IPS-20b (cell line): Measurements from ENCODE around the gene ZNF488.

Experiments used
- H3K27ac ChIP-seq: one replicate; pipeline ENCODE4 v1.5.1; 2013; ENCODE audit warnings: low read length
- H3K27me3 ChIP-seq: 2 replicates; pipeline ENCODE4 v1.6.1; 2013; ENCODE audit warnings: mild to moderate bottlenecking, low read length, inconsistent platforms; ENCODE audit not compliant: insufficient read depth
- H3K36me3 ChIP-seq: 2 replicates; pipeline ENCODE4 v1.6.1; 2013; ENCODE audit warnings: low read depth, mild to moderate bottlenecking, inconsistent platforms, low read length, moderate library complexity; ENCODE audit not compliant: insufficient read depth
- H3K4me1 ChIP-seq: 2 replicates; pipeline ENCODE4 v1.6.1; 2013; ENCODE audit warnings: mild to moderate bottlenecking, control low read depth, inconsistent platforms, low read length, moderate library complexity; ENCODE audit not compliant: insufficient read depth
- H3K4me3 ChIP-seq: 2 replicates; pipeline ENCODE4 v1.5.1; 2013; ENCODE audit warnings: mild to moderate bottlenecking, low read length, inconsistent platforms
- H3K9ac ChIP-seq: 2 replicates; pipeline ENCODE4 v1.6.1; 2013; ENCODE audit warnings: low read depth, mild to moderate bottlenecking, inconsistent platforms, low read length, moderate library complexity
- H3K9me3 ChIP-seq: 2 replicates; pipeline ENCODE4 v1.6.1; 2013; ENCODE audit warnings: mild to moderate bottlenecking, low read depth, low read length, inconsistent platforms; ENCODE audit not compliant: insufficient read depth

The ZNF488 gene

GRCh38 chr10:47359626-47360418 lies 24.3 kb downstream of the ZNF488 start:
- no peak overlapping the region for H3K9ac ChIP-seq

DNA sequence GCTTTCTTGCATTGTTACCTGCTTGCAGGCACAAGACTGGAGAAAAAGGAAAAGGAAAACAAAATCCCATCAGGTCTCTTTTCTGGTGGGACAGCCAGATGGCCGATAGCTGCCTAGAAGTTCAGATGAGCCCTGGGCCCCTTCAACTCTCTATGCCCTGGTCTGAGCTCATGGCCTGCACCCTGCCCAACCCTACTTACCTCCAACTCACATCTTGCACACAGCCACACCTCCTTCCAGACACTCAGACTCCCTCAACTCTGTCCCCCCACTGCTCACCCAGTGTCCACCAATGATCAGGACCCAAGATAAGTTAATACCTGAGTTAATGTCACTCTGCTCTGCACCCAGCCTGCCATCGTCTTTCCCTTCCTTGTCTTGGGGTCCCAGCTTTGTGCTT lies 25.0 kb downstream of the ZNF488 start:
- Histone ChIP-seq H3K9ac (no peak overlapping the region), H3K27me3 (no peaks in the 10 kb centered on the region), H3K9me3 (no peaks in the 10 kb centered on the region), H3K27ac (no peak overlapping the region), H3K4me1 (no peaks in the 10 kb centered on the region), H3K36me3 (no peaks in the 10 kb centered on the region), H3K4me3 (no peak overlapping the region)

More at GRCh38 chr10:47359626-47360418, 24.3 kb downstream of the ZNF488 start:
- Histone ChIP-seq H3K4me1 (no peaks in the 10 kb centered on the region), H3K27me3 (no peaks in the 10 kb centered on the region), H3K27ac (no peak overlapping the region), H3K4me3 (no peak overlapping the region), H3K9me3 (no peaks in the 10 kb centered on the region), H3K36me3 (no peaks in the 10 kb centered on the region)

GRCh38 chr10:47358457-47358856 lies 25.6 kb downstream of the ZNF488 start:
- H3K9ac ChIP-seq = no peak overlapping the region
- no peak overlapping the region for H3K27ac ChIP-seq

DNA sequence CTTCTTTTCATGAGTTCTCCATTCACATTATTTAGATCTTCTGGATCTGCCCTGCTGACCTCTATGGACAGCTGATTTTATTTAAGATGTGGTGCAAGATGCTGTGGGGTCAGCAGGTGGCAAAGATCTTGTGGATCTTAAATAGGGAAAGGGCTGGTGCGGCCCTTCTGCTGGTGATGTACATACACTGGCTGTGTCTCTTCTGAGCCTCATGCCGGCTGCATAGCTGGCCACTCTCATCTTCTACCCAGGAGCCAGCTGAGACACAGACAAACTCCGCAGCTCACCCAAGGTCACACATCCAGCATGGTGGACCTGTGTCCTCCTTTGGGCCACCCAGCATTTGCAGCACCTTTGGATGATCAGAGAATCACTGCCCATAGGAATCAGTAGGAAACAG lies 26.2 kb downstream of the ZNF488 start:
- Histone ChIP-seq H3K4me1 (no peaks in the 10 kb centered on the region), H3K27me3 (no peaks in the 10 kb centered on the region), H3K9me3 (no peaks in the 10 kb centered on the region), H3K4me3 (no peak overlapping the region), H3K36me3 (no peaks in the 10 kb centered on the region), H3K9ac (no peak overlapping the region), H3K27ac (no peak overlapping the region)

More at GRCh38 chr10:47358457-47358856, 25.6 kb downstream of the ZNF488 start:
- no peaks in the 10 kb centered on the region for H3K27me3 ChIP-seq
- H3K36me3 ChIP-seq = no peaks in the 10 kb centered on the region
- H3K4me1 ChIP-seq = no peaks in the 10 kb centered on the region
- no peak overlapping the region for H3K4me3 ChIP-seq
- no peaks in the 10 kb centered on the region for H3K9me3 ChIP-seq

DNA sequence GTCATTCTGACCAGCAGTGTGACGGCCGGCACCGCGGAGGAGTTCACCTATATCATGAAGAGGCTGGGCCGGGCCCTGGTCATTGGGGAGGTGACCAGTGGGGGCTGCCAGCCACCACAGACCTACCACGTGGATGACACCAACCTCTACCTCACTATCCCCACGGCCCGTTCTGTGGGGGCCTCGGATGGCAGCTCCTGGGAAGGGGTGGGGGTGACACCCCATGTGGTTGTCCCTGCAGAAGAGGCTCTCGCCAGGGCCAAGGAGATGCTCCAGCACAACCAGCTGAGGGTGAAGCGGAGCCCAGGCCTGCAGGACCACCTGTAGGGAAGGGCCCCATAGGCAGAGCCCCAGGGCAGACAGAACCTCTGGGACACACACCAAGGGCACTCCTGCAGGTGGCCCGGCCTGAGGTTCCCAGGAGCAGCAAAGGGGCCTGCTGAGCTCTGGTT lies 26.9 kb downstream of the ZNF488 start:
- no peaks in the 10 kb centered on the region for H3K9me3 ChIP-seq
- H3K36me3 ChIP-seq = no peaks in the 10 kb centered on the region
- no peak overlapping the region for H3K27ac ChIP-seq
- no peaks in the 10 kb centered on the region for H3K27me3 ChIP-seq
- H3K4me1 ChIP-seq = no peaks in the 10 kb centered on the region
- no peak overlapping the region for H3K4me3 ChIP-seq
- no peak overlapping the region for H3K9ac ChIP-seq

- H3K27ac ChIP-seq = no peak overlapping the region
- no peak overlapping the region for H3K9ac ChIP-seq
- H3K4me1 ChIP-seq = no peaks in the 10 kb centered on the region
- no peaks in the 10 kb centered on the region for H3K27me3 ChIP-seq
- H3K4me3 ChIP-seq = no peak overlapping the region
- no peaks in the 10 kb centered on the region for H3K36me3 ChIP-seq
- H3K9me3 ChIP-seq = no peaks in the 10 kb centered on the region
Observed at GRCh38 chr10:47356708-47357107, 27.4 kb downstream of the ZNF488 start.

DNA sequence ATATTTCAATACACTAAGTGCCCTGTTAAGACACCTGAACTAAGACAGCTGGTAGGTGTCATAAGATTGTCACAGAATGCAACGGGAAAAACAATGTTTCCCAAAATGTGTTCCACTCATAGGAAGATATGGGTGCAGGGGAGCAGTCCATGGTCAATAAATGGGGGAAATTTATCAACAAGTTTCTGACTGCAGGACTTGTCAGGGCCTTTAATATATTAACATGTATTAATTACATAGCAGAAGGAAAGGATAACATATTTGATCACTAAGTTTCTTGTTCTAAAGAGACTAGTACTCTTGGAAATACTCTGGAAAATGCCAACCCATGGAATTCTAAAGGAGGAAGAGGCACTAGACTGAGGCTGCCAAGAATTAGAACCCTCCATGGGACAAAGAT lies 29.2 kb downstream of the ZNF488 start:
- H3K27me3 ChIP-seq = no peaks in the 10 kb centered on the region
- H3K9ac ChIP-seq = no peak overlapping the region
- H3K27ac ChIP-seq = no peak overlapping the region
- no peaks in the 10 kb centered on the region for H3K9me3 ChIP-seq
- H3K4me3 ChIP-seq = no peak overlapping the region
- no peaks in the 10 kb centered on the region for H3K36me3 ChIP-seq
- no peaks in the 10 kb centered on the region for H3K4me1 ChIP-seq

DNA sequence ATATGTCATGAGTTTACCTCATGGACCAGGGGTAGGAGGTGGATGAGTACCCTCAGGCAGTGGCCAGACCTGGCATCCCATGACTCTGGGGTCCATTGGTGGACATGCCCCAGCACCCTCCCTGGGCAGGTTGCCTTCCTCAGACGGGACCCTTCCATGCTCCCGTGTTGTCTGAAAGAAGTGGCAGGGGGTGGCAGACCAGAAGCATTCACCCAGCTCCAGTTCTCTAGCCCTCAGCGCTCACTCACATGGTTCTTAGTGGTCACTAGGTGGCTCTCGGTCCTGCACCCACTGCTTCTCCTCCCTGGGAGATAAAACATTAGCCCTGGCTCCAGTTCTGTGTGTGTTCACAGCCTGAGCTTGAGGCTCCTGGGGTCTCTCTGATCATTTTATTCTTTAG lies 29.9 kb downstream of the ZNF488 start:
- no peaks in the 10 kb centered on the region for H3K4me1 ChIP-seq
- H3K27me3 ChIP-seq = no peaks in the 10 kb centered on the region
- H3K4me3 ChIP-seq = no peak overlapping the region
- no peaks in the 10 kb centered on the region for H3K36me3 ChIP-seq
- no peak overlapping the region for H3K9ac ChIP-seq
- H3K9me3 ChIP-seq = no peaks in the 10 kb centered on the region
- no peak overlapping the region for H3K27ac ChIP-seq

DNA sequence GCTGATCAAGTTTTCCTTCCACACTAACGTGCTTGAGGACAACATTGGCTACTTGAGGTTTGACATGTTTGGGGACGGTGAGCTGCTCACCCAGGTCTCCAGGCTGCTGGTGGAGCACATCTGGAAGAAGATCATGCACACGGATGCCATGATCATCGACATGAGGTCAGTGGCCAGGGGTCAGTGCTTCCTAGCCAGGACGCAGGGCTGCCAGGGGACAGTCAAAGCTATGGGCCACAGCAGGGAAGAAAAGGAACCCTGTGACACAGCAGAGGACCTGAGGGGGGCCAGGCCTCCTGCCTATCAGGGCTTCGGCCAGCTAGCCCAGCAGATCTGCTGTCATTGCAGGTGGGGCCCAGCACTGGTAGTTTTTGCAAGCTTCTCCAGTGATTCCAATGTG lies 30.7 kb downstream of the ZNF488 start:
- Histone ChIP-seq H3K9ac (no peak overlapping the region), H3K4me3 (no peak overlapping the region), H3K9me3 (no peaks in the 10 kb centered on the region), H3K27ac (no peak overlapping the region), H3K27me3 (no peaks in the 10 kb centered on the region), H3K4me1 (no peaks in the 10 kb centered on the region), H3K36me3 (no peaks in the 10 kb centered on the region)

DNA sequence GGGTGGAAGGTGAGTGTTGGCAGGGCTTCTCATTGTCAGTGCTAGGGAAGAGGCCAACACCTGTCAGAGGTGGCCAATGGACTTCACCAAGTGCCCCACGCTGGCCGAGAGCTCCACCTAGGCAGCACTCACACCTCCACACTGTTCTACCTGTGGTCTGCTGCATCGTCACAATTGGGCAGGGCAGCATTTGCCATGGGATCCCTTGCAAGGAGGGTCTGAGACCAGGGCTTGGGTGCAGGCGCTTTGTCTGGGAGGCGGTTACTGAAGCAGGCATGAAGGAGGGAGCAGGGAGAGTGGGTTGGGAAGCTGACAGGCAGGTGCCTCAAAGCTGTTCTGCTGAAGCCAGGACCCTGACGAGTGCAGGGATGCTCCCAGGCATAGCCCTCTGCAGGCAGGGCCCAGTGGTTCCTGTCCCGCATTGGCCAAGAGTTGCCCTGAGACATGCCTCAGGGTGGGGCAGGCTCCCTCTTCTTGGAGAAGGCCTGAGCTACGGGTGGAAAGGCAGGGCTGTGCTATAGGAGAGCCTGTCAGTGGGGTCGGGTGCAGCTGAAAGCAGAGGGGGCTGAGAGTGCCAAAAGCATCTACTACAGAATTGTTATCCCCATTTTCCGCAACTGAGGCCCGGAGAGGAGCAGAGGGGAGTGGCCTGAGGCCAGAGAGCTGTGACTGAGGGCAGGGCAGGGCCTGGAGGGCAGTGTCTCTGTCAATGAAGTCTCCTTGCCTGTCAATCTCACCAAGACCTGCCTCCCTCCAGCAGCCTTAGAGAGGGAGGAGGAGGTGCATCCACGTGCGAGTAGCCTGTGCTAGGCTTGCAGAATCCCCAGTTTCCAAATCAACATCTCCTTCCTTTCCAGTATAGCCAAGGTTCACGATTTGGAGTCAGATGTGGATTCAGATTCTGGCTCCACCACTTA lies 31.9 kb downstream of the ZNF488 start:
- H3K9me3 ChIP-seq = no peaks in the 10 kb centered on the region
- H3K4me1 ChIP-seq = no peaks in the 10 kb centered on the region
- no peaks in the 10 kb centered on the region for H3K36me3 ChIP-seq
- no peak overlapping the region for H3K4me3 ChIP-seq
- H3K27me3 ChIP-seq = no peaks in the 10 kb centered on the region
- H3K27ac ChIP-seq = no peak overlapping the region
- H3K9ac ChIP-seq = no peak overlapping the region

GRCh38 chr10:47350671-47351640 lies 33.1 kb downstream of the ZNF488 start:
- Histone ChIP-seq H3K4me3 (no peak overlapping the region), H3K4me1 (no peaks in the 10 kb centered on the region), H3K27ac (no peak overlapping the region), H3K9me3 (no peaks in the 10 kb centered on the region), H3K27me3 (no peaks in the 10 kb centered on the region), H3K36me3 (no peaks in the 10 kb centered on the region), H3K9ac (no peak overlapping the region)
